Mesenchymal stem cell (in vitro differentiated cells and primary cell): Measurements from ENCODE around the gene RAX.

Source experiments
- DNase-seq: peaks from one replicate; pipeline ENCODE4 v3.0.0-alpha.2; 2013
- H2AFZ ChIP-seq: one replicate; pipeline ENCODE4 v1.6.1; 2013; ENCODE audit warnings: low read depth, mild to moderate bottlenecking, control low read depth, inconsistent platforms, low read length, moderate library complexity
- H2AK5ac ChIP-seq: 2 replicates; pipeline ENCODE4 v1.6.1; 2013; ENCODE audit warnings: low read length, moderate library complexity, mild to moderate bottlenecking, inconsistent platforms; ENCODE audit not compliant: severe bottlenecking
- H2BK120ac ChIP-seq: one replicate; pipeline ENCODE4 v1.6.1; 2013; ENCODE audit warnings: low read depth, mild to moderate bottlenecking, inconsistent platforms, low read length, moderate library complexity
- H2BK12ac ChIP-seq, 2 experiments: one replicate each; pipeline ENCODE4 v1.6.1; 2013; ENCODE audit warnings: inconsistent platforms in 2 of 2, low read length in 2 of 2, mild to moderate bottlenecking in 2 of 2, moderate library complexity in 2 of 2, control low read depth in 1 of 2
- H2BK15ac ChIP-seq: one replicate; pipeline ENCODE4 v1.6.1; 2013; ENCODE audit warnings: mild to moderate bottlenecking, low read depth, inconsistent platforms; ENCODE audit not compliant: poor library complexity, severe bottlenecking
- H2BK5ac ChIP-seq: 2 replicates; pipeline ENCODE4 v1.6.1; 2013; ENCODE audit warnings: low read depth, mild to moderate bottlenecking, low read length, control low read depth, inconsistent platforms; ENCODE audit not compliant: poor library complexity, severe bottlenecking
- H3K14ac ChIP-seq, 2 experiments: one replicate each; pipeline ENCODE4 v1.6.1; 2013; ENCODE audit warnings: inconsistent platforms in 2 of 2, low read length in 2 of 2, control low read depth in 1 of 2, mild to moderate bottlenecking in 1 of 2, moderate library complexity in 1 of 2
- H3K18ac ChIP-seq, 2 experiments: one replicate each; pipeline ENCODE4 v1.6.1; 2013; ENCODE audit warnings: inconsistent platforms in 2 of 2, low read length in 2 of 2, control low read depth in 1 of 2, low read depth in 1 of 2, mild to moderate bottlenecking in 1 of 2
- H3K23ac ChIP-seq, 2 experiments: one replicate each; pipeline ENCODE4 v1.6.1; 2013; ENCODE audit warnings: inconsistent platforms in 2 of 2, low read length in 2 of 2, mild to moderate bottlenecking in 2 of 2, moderate library complexity in 2 of 2, control low read depth in 1 of 2
- H3K27ac ChIP-seq: 2 replicates; pipeline ENCODE4 v1.5.1; 2013; ENCODE audit warnings: mild to moderate bottlenecking, moderate library complexity, low read length, control low read depth, inconsistent platforms; ENCODE audit not compliant: poor library complexity, severe bottlenecking
- H3K27me3 ChIP-seq, 2 experiments: 2 replicates each; pipeline versions ENCODE4 v1.6.1 to v1.7.0; 2013; ENCODE audit warnings: low read length in 2 of 2, mild to moderate bottlenecking in 2 of 2, moderate library complexity in 2 of 2, control low read depth in 1 of 2, inconsistent platforms in 1 of 2; ENCODE audit not compliant: control insufficient read depth in 1 of 2, insufficient read depth in 1 of 2
- H3K36me3 ChIP-seq, 2 experiments: 2 replicates each; pipeline versions ENCODE4 v1.6.1 to v1.7.0; 2013; ENCODE audit warnings: low read length in 2 of 2, control low read depth in 1 of 2, inconsistent platforms in 1 of 2, low read depth in 1 of 2, mild to moderate bottlenecking in 1 of 2; ENCODE audit not compliant: insufficient read depth in 2 of 2, control insufficient read depth in 1 of 2
- H3K4ac ChIP-seq, 2 experiments: one replicate each; pipeline ENCODE4 v1.6.1; 2013; ENCODE audit warnings: inconsistent platforms in 2 of 2, low read length in 2 of 2, mild to moderate bottlenecking in 2 of 2, moderate library complexity in 2 of 2, control low read depth in 1 of 2, low read depth in 1 of 2
- H3K4me1 ChIP-seq: 2 replicates; pipeline ENCODE4 v1.6.1; 2013; ENCODE audit warnings: low read depth, low read length, control low read depth; ENCODE audit not compliant: control insufficient read depth, insufficient read depth
- H3K4me2 ChIP-seq: 2 replicates; pipeline ENCODE4 v1.6.1; 2013; ENCODE audit warnings: low read length, mild to moderate bottlenecking, inconsistent platforms; ENCODE audit not compliant: poor library complexity, severe bottlenecking
- H3K4me3 ChIP-seq, 2 experiments: 2 replicates each; pipeline versions ENCODE4 v1.5.1 to v1.7.0; 2013; ENCODE audit warnings: low read length in 2 of 2, mild to moderate bottlenecking in 2 of 2, control low read depth in 1 of 2, low read depth in 1 of 2; ENCODE audit not compliant: insufficient read depth in 1 of 2
- H3K79me1 ChIP-seq: replicated peaks from 2 replicates; pipeline ENCODE4 v1.6.1; 2013; ENCODE audit warnings: mild to moderate bottlenecking, control low read depth, low read length, inconsistent platforms; ENCODE audit not compliant: poor library complexity, severe bottlenecking
- H3K9ac ChIP-seq: 2 replicates; pipeline ENCODE4 v1.7.0; 2013; ENCODE audit warnings: mild to moderate bottlenecking, low read length, moderate library complexity
- H3K9me3 ChIP-seq: 2 replicates; pipeline ENCODE4 v1.7.0; 2013; ENCODE audit warnings: mild to moderate bottlenecking, low read length; ENCODE audit not compliant: control insufficient read depth
- H4K8ac ChIP-seq: one replicate; pipeline ENCODE4 v1.6.1; 2013; ENCODE audit warnings: inconsistent platforms, mild to moderate bottlenecking, low read length, moderate library complexity
- H4K91ac ChIP-seq: one replicate; pipeline ENCODE4 v1.6.1; 2013; ENCODE audit warnings: mild to moderate bottlenecking, low read length, inconsistent platforms
- WGBS: methylation state at CpG from one replicate; pipeline ENCODE4 v1.1.7; 2013; ENCODE audit warnings: mixed read lengths; 5-methylcytosine and 5-hydroxymethylcytosine counted together

The RAX gene

GRCh38 chr18:59308248-59308937 is 35.1 kb upstream of the RAX start:
- H2BK5ac ChIP-seq = no peak overlapping the region
- H4K91ac ChIP-seq = peak overlapping the region; percentile 22
- H2BK12ac ChIP-seq = no peak overlapping the region
- no peak overlapping the region for H3K18ac ChIP-seq
- no peak overlapping the region for H3K23ac ChIP-seq
- H3K79me1 ChIP-seq = no peaks in the 10 kb centered on the region
- no peak overlapping the region for H3K4ac ChIP-seq
- peak overlapping the region; percentile 46 for H2AFZ ChIP-seq
- no peak overlapping the region for H3K27ac ChIP-seq
- H3K4me1 ChIP-seq = peaks cover 9% of the 10 kb centered on the region
- 5% methylated on average over 44 of the region's 46 CpGs for whole genome bisulfite sequencing
- H3K9ac ChIP-seq = peak overlapping the region; percentile 40
- H3K9me3 ChIP-seq = no peaks in the 10 kb centered on the region
- H3K36me3 ChIP-seq = no peaks in the 10 kb centered on the region
- H3K14ac ChIP-seq = no peak overlapping the region
- peak overlapping the region; percentile 38 for H4K8ac ChIP-seq
- no peak overlapping the region for H2BK120ac ChIP-seq
- H2BK15ac ChIP-seq = no peak overlapping the region
- H3K4me2 ChIP-seq = peak overlapping the region; percentile 99
- H3K27me3 ChIP-seq = peaks cover 65 to 74% of the 10 kb centered on the region in 2 experiments
- no peak overlapping the region for H2AK5ac ChIP-seq
- peak; percentile 56 for DNase-seq
- H3K4me3 ChIP-seq = peak overlapping the region; percentile 50 to 70

- no peak overlapping the region for H2BK15ac ChIP-seq
- H2AFZ ChIP-seq = no peak overlapping the region
- H3K9me3 ChIP-seq = no peaks in the 10 kb centered on the region
- no peak overlapping the region for H3K14ac ChIP-seq
- no peak overlapping the region for H3K23ac ChIP-seq
- H3K79me1 ChIP-seq = no peaks in the 10 kb centered on the region
- H3K27me3 ChIP-seq = peaks cover 61 to 81% of the 10 kb centered on the region in 2 experiments
- no peak overlapping the region for H3K18ac ChIP-seq
- 88% methylated on average over 5 of the region's 6 CpGs for WGBS
- H3K9ac ChIP-seq = no peak overlapping the region
- H2BK5ac ChIP-seq = no peak overlapping the region
- H3K36me3 ChIP-seq = no peaks in the 10 kb centered on the region
- H3K4me1 ChIP-seq = peaks cover 7% of the 10 kb centered on the region
- no peak for DNase-seq
- H2AK5ac ChIP-seq = no peak overlapping the region
- no peak overlapping the region for H2BK12ac ChIP-seq
- no peak overlapping the region for H2BK120ac ChIP-seq
- H3K4ac ChIP-seq = no peak overlapping the region
- H3K4me3 ChIP-seq = no peak overlapping the region
- H3K27ac ChIP-seq = no peak overlapping the region
- H4K91ac ChIP-seq = no peak overlapping the region
- H4K8ac ChIP-seq = no peak overlapping the region
- H3K4me2 ChIP-seq = no peak overlapping the region
Measured at GRCh38 chr18:59306640-59307039, 33.4 kb upstream of the RAX start.

GRCh38 chr18:59305295-59305694 is 32.0 kb upstream of the RAX start:
- Histone ChIP-seq H4K8ac (no peak overlapping the region), H3K9me3 (no peaks in the 10 kb centered on the region), H3K36me3 (no peaks in the 10 kb centered on the region), H3K4me1 (peaks cover 6% of the 10 kb centered on the region), H3K27ac (no peak overlapping the region), H3K18ac (no peak overlapping the region), H2AFZ (no peak overlapping the region), H2BK12ac (no peak overlapping the region), H3K9ac (no peak overlapping the region), H3K79me1 (no peaks in the 10 kb centered on the region), H2BK5ac (no peak overlapping the region), H3K27me3 (peaks cover 50 to 72% of the 10 kb centered on the region in 2 experiments), H2BK120ac (no peak overlapping the region), H3K4me3 (no peak overlapping the region), H3K4ac (no peak overlapping the region), H3K4me2 (no peak overlapping the region), H4K91ac (no peak overlapping the region), H2BK15ac (no peak overlapping the region), H3K23ac (no peak overlapping the region), H3K14ac (no peak overlapping the region), H2AK5ac (no peak overlapping the region)
- no peak for DNase-seq
- 88% methylated on average over 3 of the region's 4 CpGs for WGBS

- Histone ChIP-seq H2BK120ac (no peak overlapping the region), H3K23ac (no peak overlapping the region), H3K79me1 (no peaks in the 10 kb centered on the region), H2BK5ac (no peak overlapping the region), H2AK5ac (no peak overlapping the region), H2AFZ (no peak overlapping the region), H3K9ac (no peak overlapping the region), H3K4me3 (no peak overlapping the region), H3K4me2 (no peak overlapping the region), H4K91ac (no peak overlapping the region), H3K9me3 (no peaks in the 10 kb centered on the region), H3K4me1 (peaks cover 6% of the 10 kb centered on the region), H4K8ac (no peak overlapping the region), H2BK12ac (no peak overlapping the region), H3K27ac (no peak overlapping the region), H3K36me3 (no peaks in the 10 kb centered on the region), H3K14ac (no peak overlapping the region), H3K18ac (no peak overlapping the region), H3K4ac (no peak overlapping the region), H2BK15ac (no peak overlapping the region), H3K27me3 (peaks cover 45 to 70% of the 10 kb centered on the region in 2 experiments)
- DNase-seq = no peak
- WGBS = 89% methylated on average over 5 of the region's 9 CpGs
Measured at GRCh38 chr18:59303656-59304195, 30.5 kb upstream of the RAX start.
